Measurements from ENCODE around the gene GMCL2. TPM values are rescaled to one million over a fixed set of nuclear protein-coding genes. Genes with fewer than 3 reads are reported as not detected.

GMCL2 gene
- total and polyA plus RNA-seq, 9 of the 15 experiments (the other 6 are each of a cell fraction or from before 2014, with no cell fraction given), result 0.04 TPM; not detected in 8

DNA sequence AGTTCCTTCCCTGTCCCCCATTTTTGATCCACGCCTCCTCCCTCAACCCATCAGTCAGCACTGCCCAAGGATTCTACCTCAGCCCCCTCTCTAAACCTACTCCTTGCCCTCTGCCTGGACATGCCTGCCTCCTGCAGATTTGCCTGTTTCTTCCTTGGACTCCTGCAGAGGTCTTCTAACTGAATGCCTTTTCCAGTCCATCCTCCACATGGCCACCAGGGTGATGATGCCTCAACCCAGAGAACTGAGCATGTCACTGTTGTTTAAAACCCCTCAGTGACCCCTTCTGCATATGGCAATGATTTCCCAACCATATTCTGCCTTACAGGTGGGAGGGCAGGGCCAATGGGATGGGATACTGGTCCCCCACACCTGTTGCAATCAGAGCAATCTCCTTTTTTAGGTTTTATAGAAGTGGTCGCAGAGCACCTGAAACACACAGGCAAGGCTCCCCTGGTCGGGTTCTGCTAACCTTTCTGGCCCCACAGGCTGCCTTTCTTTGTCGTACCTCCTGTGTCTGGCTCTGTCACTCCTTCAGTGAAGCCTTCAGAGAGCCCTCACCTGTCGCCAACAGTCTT is 36.1 kb upstream of the GMCL2 start (continued):
- no peak for TF ChIP-seq U2AF1 (optimal IDR thresholded peaks at IDR 0.05; ENCODE audit: low read depth, low read length)
- no peak for TF ChIP-seq ZC3H4 (CRISPR knock-in tag; IDR thresholded peaks at IDR 0.05; ENCODE audit: borderline replicate concordance)

DNA sequence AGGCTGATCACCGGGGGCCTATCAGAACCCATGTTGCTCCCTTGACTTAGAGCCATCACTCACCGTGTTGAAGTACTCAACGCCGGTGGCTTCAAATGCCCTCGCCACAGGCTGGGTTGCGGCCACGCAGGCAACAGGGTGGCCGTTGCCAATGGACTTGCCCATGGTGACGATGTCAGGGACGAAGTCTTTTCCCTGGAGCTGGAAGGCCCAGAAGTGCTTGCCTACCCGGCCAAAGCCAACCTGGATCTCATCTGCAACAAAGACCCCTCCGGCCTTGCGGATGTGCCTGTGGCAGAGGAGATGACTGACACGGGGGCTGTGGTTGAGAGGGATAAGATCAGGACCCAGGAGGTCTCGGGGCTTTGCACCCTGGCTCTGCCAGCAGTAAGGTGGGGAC is 35.1 kb upstream of the GMCL2 start:
- ATAC-seq, result no peak
- intact Hi-C loops (cut with micrococcal nuclease), result no loop called here
- Histone ChIP-seq H3K36me3 (ENCODE audit: control insufficient read depth, insufficient read depth, low read length) (peaks cover 73% of the 10 kb centered on the region; the same call in 2 of the 3 replicates), H2AFZ (ENCODE audit: low read depth, low read length) (no peak overlapping the region), H3K9ac (ENCODE audit: insufficient read depth in 1 of 2, low read depth in 2 of 2, low read length in 2 of 2) (peak overlapping the region in 1 of 2 experiments; percentile 41; a peak in 1 of 4 replicates), H3K4me2 (ENCODE audit: insufficient read depth, low read length) (no peak overlapping the region), H3K9me3 (replicated peaks; ENCODE audit: control insufficient read depth, insufficient read depth, low read depth, low read length) (no peaks in the 10 kb centered on the region), H3K9me1 (ENCODE audit: control insufficient read depth, insufficient read depth, low read length) (peaks cover 5% of the 10 kb centered on the region), H3K4me3 (no peak overlapping the region), H3K27me3 (ENCODE audit: control insufficient read depth in 2 of 2, insufficient read depth in 2 of 2, low read length in 2 of 2) (no peaks in the 10 kb centered on the region), H3K27ac (ENCODE audit: extremely low read depth, low read depth, low read length) (no peak overlapping the region), H3K4me1 (replicated peaks in 1 of 2; ENCODE audit: control insufficient read depth in 2 of 2, insufficient read depth in 2 of 2, low read length in 2 of 2) (peaks cover 7 to 20% of the 10 kb centered on the region in 2 experiments; a peak in 3 of 5 replicates), H4K20me1 (replicated peaks; ENCODE audit: control insufficient read depth, insufficient read depth, low read length) (peaks cover 9% of the 10 kb centered on the region), H3K79me2 (ENCODE audit: control insufficient read depth, insufficient read depth, low read length) (no peaks in the 10 kb centered on the region)
- in situ Hi-C loops (cut with MboI), result no loop called here
- 92% methylated on average over 15 of the region's 15 CpGs for WGBS (ENCODE audit: insufficient coverage, low coverage, missing lambda C conversion rate)
- CTCF ChIA-PET (ENCODE audit: low intra/inter-chr PET ratio), result no interaction called here
- TF ChIP-seq RHOXF2B (CRISPR knock-in tag; conservative IDR thresholded peaks at IDR 0.05) (no peak), POLR2G (IDR thresholded peaks at IDR 0.05; ENCODE audit: low read depth, low read length) (peak; percentile 77), PHF21A (IDR thresholded peaks at IDR 0.05; ENCODE audit: borderline replicate concordance, low read depth) (no peak), RBFOX2 (IDR thresholded peaks at IDR 0.05; ENCODE audit: low read depth, low read length) (peak; percentile 33; the same call in 1 of the 2 replicates)
- no peak for FAIRE-seq
- no TSS peak for BruUV-seq (replicated peaks)
- DNase-seq (ENCODE audit: extremely low read depth in 1 of 4, low spot score in 3 of 4), result no peak
- POLR2A ChIA-PET, result interaction anchor here (2.2 to 13.2 kb wide), 2 partner anchors 9 to 11 kb away, joined by 14 to 162 read pairs; partner anchors contain the start of gene PHYKPL

Data from K562 (cell line).